Naive thymus-derived CD8-positive, alpha-beta T cell (primary cell): ENCODE results near the gene RYK. TPM values are rescaled to one million over a fixed set of nuclear protein-coding genes. Genes with fewer than 3 reads are reported as not detected.

ENCODE experiments used
- ATAC-seq, 2 donors: fragments of 150-1000 bp; cut with Tn5 transposase in 1 of 2; sonication (Bioruptor Pico), chemical (Tn5 transposase) in 1 of 2; 1 replicate in 1 of 2; 2 replicates in 1 of 2; pipeline ENCODE4 v1.10.0; 2021; ENCODE audit warnings: mild to moderate bottlenecking in 2 of 2, moderate library complexity in 2 of 2
- POLR2A ChIA-PET: fragments of 350-600 bp; sonication (Branson Sonifier 250); formaldehyde crosslinking; loops from one replicate; lab custom pipeline; 2021; ENCODE audit warnings: antibody characterized with exemption; lab: Charles Lee
- DNase-seq, 10 donors: peaks; one replicate each; pipeline versions ENCODE4 v3.0.0 to v3.0.0-alpha.2; 2020 to 2022
- H3K27ac Mint-ChIP-seq, 10 donors: one replicate each; pipeline ENCODE4 v1.8.0; 2020 to 2022; ENCODE audit warnings: mild to moderate bottlenecking in 10 of 10, mixed read lengths in 10 of 10, moderate library complexity in 4 of 10, inconsistent platforms in 1 of 10
- H3K27me3 Mint-ChIP-seq, 5 donors: one replicate each; pipeline ENCODE4 v1.8.0; 2021 to 2022; ENCODE audit warnings: mixed read lengths in 5 of 5
- H3K36me3 Mint-ChIP-seq, 3 donors: one replicate each; pipeline ENCODE4 v1.8.0; 2020 to 2022; ENCODE audit warnings: mixed read lengths in 3 of 3, mild to moderate bottlenecking in 2 of 3, inconsistent platforms in 1 of 3
- H3K4me1 Mint-ChIP-seq, 4 donors: one replicate each; pipeline ENCODE4 v1.8.0; 2021 to 2022; ENCODE audit warnings: mixed read lengths in 4 of 4
- H3K4me3 Mint-ChIP-seq, 10 donors: one replicate each; pipeline ENCODE4 v1.8.0; 2020 to 2022; ENCODE audit warnings: mild to moderate bottlenecking in 10 of 10, mixed read lengths in 10 of 10, moderate library complexity in 6 of 10, inconsistent platforms in 1 of 10
- H3K9me3 Mint-ChIP-seq, 9 donors: one replicate each; pipeline ENCODE4 v1.8.0; 2020 to 2022; ENCODE audit warnings: mixed read lengths in 9 of 9, mild to moderate bottlenecking in 3 of 9, inconsistent platforms in 1 of 9, moderate library complexity in 1 of 9
- polyA plus RNA-seq, 3 donors: library from polyadenylated mRNA; unstranded; fragments of 300-500 nt; fragmentation: Illumina TruSeq; gene quantifications; one replicate each; pipeline ENCODE4 v1.2.3, GENCODE V29; 2021
- total RNA-seq, 8 experiments: library from RNA in 2 of 8; stranded (reverse) in 2 of 8; gene quantifications; one replicate each; pipeline ENCODE4 v1.2.3 and lab custom pipeline; 2021 to 2026

The RYK gene
- total and polyA plus RNA-seq, 5 experiments from 2014 or later = 6.3 to 59.2 (median 15.6) TPM

DNA sequence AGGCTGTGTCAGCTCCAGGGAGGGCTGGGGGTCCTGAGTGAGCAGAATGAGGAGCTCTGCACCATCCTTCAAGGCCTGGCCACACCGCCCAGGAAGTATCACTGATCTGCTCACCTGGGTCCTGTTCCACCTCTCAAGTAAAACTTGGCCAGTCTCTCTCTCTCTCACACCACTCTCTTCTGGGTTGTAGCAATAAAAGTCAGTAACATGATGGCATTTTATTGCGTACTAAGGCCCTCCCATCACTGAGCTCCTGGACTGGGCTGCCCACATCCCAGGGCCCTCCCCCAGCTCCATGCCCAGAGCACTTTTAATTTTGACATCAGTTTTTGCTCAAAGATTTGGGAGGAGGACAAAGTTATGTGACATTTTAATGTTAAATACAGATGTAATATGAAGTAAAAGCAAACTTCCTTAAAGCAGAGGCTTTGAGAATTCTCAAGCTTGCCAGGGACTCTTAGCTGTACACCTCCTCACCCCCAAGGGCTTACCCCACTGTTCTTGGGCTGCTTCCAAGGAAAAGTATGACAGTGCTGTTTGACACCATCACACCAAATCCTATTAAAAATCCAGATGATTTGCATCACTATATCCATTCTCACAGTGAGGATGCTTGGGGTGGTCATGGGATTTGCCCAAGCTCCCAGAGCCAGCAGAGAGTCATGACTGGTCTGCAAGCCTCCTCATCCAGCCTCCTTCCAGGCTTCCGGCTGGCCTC, 115.8 kb downstream of the RYK start:
- DNase-seq = no peak
- Mint-ChIP-seq H3K36me3 (peaks cover 17 to 36% (median 20%) of the 10 kb centered on the region in 3 donors), H3K4me3 (no peak overlapping the region), H3K4me1 (no peaks in the 10 kb centered on the region), H3K27me3 (no peaks in the 10 kb centered on the region), H3K9me3 (peaks cover 8 to 41% (median 21%) of the 10 kb centered on the region in 9 donors), H3K27ac (no peak overlapping the region)
- POLR2A ChIA-PET = no interaction called here
- ATAC-seq = no peak

DNA sequence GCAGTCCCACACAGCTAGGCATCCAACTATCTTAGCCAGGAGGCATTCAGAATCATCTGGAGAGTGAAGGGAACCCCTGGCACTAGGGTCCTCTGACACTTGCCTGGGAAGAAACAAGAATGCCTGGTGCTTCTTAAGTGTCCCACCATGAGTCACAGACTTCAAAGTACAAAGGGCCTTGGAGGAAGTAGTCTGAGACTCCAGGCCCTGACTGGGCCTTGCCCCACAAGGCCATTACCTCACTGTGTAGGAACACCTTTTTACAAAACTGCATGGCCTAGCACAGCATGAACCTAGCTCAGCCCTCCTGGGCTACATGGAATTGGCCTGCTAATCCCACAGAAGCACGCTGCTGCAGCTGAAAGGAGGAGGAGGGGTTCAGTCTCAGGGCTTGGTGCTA, 116.4 kb downstream of the RYK start:
- POLR2A ChIA-PET = no interaction called here
- peaks cover 8 to 44% (median 21%) of the 10 kb centered on the region in 9 donors for H3K9me3 Mint-ChIP-seq
- no peak for ATAC-seq

DNA sequence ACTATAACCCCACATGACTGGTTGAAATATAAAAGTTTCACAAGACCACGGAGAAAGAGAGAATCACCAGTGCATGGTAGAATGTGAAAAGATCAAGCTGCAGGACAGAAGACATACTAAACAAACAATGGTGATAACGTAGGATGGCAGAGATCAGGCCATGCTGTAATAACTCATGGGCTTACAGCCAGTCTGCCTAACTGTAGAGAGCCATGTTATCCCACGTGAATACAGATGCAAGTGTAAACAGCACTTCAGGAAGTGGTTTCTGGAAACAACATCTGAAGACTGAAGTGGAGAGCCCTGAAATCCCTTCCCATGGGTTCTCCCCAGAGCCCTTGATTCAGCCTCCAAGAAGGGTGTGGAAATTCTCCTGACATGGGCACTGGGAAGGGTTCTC, 117.7 kb downstream of the RYK start:
- Mint-ChIP-seq H3K27me3 (no peaks in the 10 kb centered on the region), H3K27ac (no peak overlapping the region), H3K36me3 (peaks cover 12 to 36% (median 24%) of the 10 kb centered on the region in 3 donors), H3K9me3 (peaks cover 9 to 38% (median 22%) of the 10 kb centered on the region in 9 donors), H3K4me3 (no peak overlapping the region), H3K4me1 (no peaks in the 10 kb centered on the region)
- POLR2A ChIA-PET = no interaction called here
- DNase-seq (no peak), ATAC-seq (no peak)

More for the DNA sequence above, 116.4 kb downstream of the RYK start:
- H3K27me3 Mint-ChIP-seq = no peaks in the 10 kb centered on the region
- no peaks in the 10 kb centered on the region for H3K4me1 Mint-ChIP-seq
- no peak overlapping the region for H3K4me3 Mint-ChIP-seq
- H3K27ac Mint-ChIP-seq = no peak overlapping the region
- no peak for DNase-seq
- peaks cover 11 to 38% (median 20%) of the 10 kb centered on the region in 3 donors for H3K36me3 Mint-ChIP-seq

DNA sequence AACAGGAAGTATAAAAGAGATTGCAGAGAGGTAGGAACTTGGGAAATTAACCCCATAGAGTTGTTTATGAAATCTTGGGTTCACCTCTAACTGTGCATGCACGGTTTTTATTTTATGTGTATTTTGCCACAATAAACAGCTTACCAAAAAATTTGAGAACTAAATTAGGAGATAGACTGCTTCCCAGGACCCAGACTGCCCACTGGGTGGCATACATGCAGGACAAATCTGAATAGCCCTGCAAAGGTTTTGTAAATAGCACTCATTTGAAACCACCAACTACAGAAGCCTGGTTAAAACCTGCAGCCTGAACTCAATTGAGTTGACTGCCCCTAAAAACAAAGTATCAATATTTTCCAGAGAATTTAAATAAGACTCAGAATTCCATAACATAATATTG, 124.5 kb downstream of the RYK start:
- Mint-ChIP-seq H3K9me3 (peaks cover 8 to 58% (median 37%) of the 10 kb centered on the region in 9 donors), H3K27ac (no peak overlapping the region), H3K36me3 (peaks cover 13 to 55% (median 33%) of the 10 kb centered on the region in 3 donors), H3K4me1 (no peaks in the 10 kb centered on the region), H3K27me3 (peaks cover 0 to 4% (median 0%) of the 10 kb centered on the region in 5 donors), H3K4me3 (no peak overlapping the region)
- ATAC-seq = no peak
- no peak for DNase-seq
- POLR2A ChIA-PET = interaction anchor here (0.6 kb wide), 1 partner anchor 16 kb away, joined by 3 read pairs; no protein-coding TSS in a partner anchor

DNA sequence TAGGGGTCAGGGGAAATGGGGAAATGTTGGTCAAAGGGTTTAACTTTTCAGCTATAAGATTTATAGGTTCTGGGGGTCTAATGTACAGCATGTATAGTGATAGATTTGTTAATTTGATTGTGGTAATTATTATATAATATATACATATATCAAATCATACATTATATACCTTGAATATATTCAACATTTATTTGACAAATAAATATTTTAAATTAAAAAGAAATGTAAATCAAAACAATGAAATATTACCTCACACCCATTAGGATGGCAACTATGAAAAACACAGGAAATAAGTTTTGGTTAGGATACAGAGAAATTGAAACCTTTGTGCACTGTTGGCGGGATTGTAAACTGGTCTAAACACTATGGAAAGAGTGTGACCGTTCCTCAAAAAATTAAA, 135.9 kb downstream of the RYK start:
- no peak for ATAC-seq
- Mint-ChIP-seq H3K9me3 (peaks cover 7 to 61% (median 40%) of the 10 kb centered on the region in 9 donors), H3K36me3 (peaks cover 0 to 42% (median 12%) of the 10 kb centered on the region in 3 donors), H3K27ac (no peak overlapping the region), H3K27me3 (peaks cover 0 to 3% (median 0%) of the 10 kb centered on the region in 5 donors), H3K4me3 (no peak overlapping the region), H3K4me1 (no peaks in the 10 kb centered on the region)
- POLR2A ChIA-PET = no interaction called here
- DNase-seq = no peak

DNA sequence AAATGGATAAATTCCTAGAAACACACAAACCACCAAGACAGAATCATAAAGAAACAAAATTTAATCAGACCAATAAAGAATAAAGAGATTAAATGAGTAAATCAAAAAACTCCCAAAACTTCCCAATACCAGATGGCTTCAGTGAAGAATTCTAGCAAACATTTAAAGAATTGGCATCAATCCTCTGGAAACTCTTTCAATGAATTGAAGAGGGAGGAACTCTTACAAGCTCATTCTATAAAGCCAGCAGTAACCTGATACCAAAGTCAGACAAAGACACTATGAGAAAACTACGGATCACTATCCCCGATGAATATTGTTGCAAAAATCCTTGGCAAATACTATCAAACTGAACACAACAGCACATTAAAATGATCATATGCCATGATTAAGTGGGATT, 139.0 kb downstream of the RYK start:
- Mint-ChIP-seq H3K9me3 (peaks cover 5 to 37% (median 18%) of the 10 kb centered on the region in 9 donors), H3K4me3 (no peak overlapping the region), H3K27me3 (peaks cover 0 to 9% (median 3%) of the 10 kb centered on the region in 5 donors), H3K36me3 (peaks cover 0 to 25% (median 5%) of the 10 kb centered on the region in 3 donors), H3K27ac (no peak overlapping the region), H3K4me1 (peaks cover 2 to 8% (median 5%) of the 10 kb centered on the region in 4 donors)
- POLR2A ChIA-PET = no interaction called here
- DNase-seq (no peak), ATAC-seq (no peak)

DNA sequence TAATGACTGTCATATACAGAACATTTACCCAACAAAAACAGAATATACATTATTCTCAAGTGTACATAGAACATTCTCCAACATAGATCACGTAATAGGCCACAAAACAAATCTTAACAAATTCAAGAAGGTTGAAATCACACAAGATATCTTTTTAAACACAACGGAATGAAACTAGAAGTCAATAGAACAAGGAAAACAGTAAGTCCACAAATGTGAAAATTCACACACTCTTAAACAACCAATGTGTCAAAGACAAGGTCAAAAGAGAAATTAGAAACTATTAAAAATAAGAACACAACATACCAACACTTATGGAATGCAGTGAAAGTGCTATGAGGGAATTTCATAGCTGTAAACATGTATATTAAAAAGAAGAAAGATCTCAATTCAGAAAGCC, 139.7 kb downstream of the RYK start:
- POLR2A ChIA-PET = interaction anchor here (0.6 kb wide), 1 partner anchor 15 kb away, joined by 3 read pairs; no protein-coding TSS in a partner anchor
- Mint-ChIP-seq H3K9me3 (peaks cover 5 to 36% (median 18%) of the 10 kb centered on the region in 9 donors), H3K36me3 (peaks cover 2 to 25% (median 5%) of the 10 kb centered on the region in 3 donors), H3K27me3 (peaks cover 0 to 9% (median 3%) of the 10 kb centered on the region in 5 donors), H3K27ac (no peak overlapping the region), H3K4me1 (peaks cover 2 to 8% (median 5%) of the 10 kb centered on the region in 4 donors), H3K4me3 (no peak overlapping the region)
- ATAC-seq (no peak), DNase-seq (no peak)

Other genes starting within 250 kb of the RYK start
- gene SLCO2A1, start 220.9 kb downstream of the RYK start, total RNA-seq = not detected
- not detected for gene SLCO2A1, start 220.9 kb downstream of the RYK start, polyA plus RNA-seq
- not detected for gene AMOTL2, start 123.6 kb upstream of the RYK start, total RNA-seq
- not detected for gene AMOTL2, start 123.6 kb upstream of the RYK start, polyA plus RNA-seq
- 10 to 100 TPM; 36.1 to 36.4 TPM for gene ANAPC13, start 235.1 kb upstream of the RYK start, total RNA-seq
- gene ANAPC13, start 235.1 kb upstream of the RYK start, polyA plus RNA-seq = 10 to 100 TPM; 88.9 to 96.1 (median 90.5) TPM
- 10 to 100 TPM; 33.0 to 40.1 TPM for gene CEP63, start 235.2 kb upstream of the RYK start, total RNA-seq
- gene CEP63, start 235.2 kb upstream of the RYK start, polyA plus RNA-seq = 10 to 100 TPM; 16.2 to 32.2 (median 26.0) TPM